Amniotic stem cell (primary cell): ENCODE measurements around the gene MEMO1.
"Not testable (repeated sequence)": the region's sequence is repeated elsewhere in the genome, so short reads cannot be mapped to it uniquely, and the experiment has no call there.

ENCODE experiments used
- DNase-seq: peaks from one replicate; lab custom pipeline; 2025; lab: John Stamatoyannopoulos, UW

The MEMO1 gene

GRCh38 chr2:31957354-31958139 lies 53.3 kb downstream of the MEMO1 start:
- no peak for DNase-seq

- DNase-seq: not testable (repeated sequence)
Observed at GRCh38 chr2:31956934-31957333, 53.9 kb downstream of the MEMO1 start.

- no peak for DNase-seq
Observed at GRCh38 chr2:31956312-31956711, 54.5 kb downstream of the MEMO1 start.

GRCh38 chr2:31953095-31953494 lies 57.7 kb downstream of the MEMO1 start:
- not testable (repeated sequence) for DNase-seq

GRCh38 chr2:31950946-31951562 lies 59.8 kb downstream of the MEMO1 start:
- DNase-seq: no peak

- DNase-seq: no peak
Observed at GRCh38 chr2:31947871-31948270, 62.9 kb downstream of the MEMO1 start.

- DNase-seq: no peak
Observed at GRCh38 chr2:31946838-31947237, 64.0 kb downstream of the MEMO1 start.

GRCh38 chr2:31945572-31945935 lies 65.3 kb downstream of the MEMO1 start:
- DNase-seq: no peak

GRCh38 chr2:31944828-31945571 lies 65.8 kb downstream of the MEMO1 start:
- no peak for DNase-seq

GRCh38 chr2:31943636-31944225 lies 67.1 kb downstream of the MEMO1 start:
- DNase-seq: no peak

- no peak for DNase-seq
Observed at GRCh38 chr2:31940920-31941319, 69.9 kb downstream of the MEMO1 start.

GRCh38 chr2:31937741-31938140 lies 73.1 kb downstream of the MEMO1 start:
- peak; percentile 2 for DNase-seq

- DNase-seq: no peak
Observed at GRCh38 chr2:31935370-31935769, 75.4 kb downstream of the MEMO1 start.

- no peak for DNase-seq
Observed at GRCh38 chr2:31933066-31933465, 77.7 kb downstream of the MEMO1 start.

GRCh38 chr2:31932589-31932988 lies 78.2 kb downstream of the MEMO1 start:
- DNase-seq: no peak

GRCh38 chr2:31931916-31932315 lies 78.9 kb downstream of the MEMO1 start:
- DNase-seq: no peak

- DNase-seq: no peak
Observed at GRCh38 chr2:31925517-31925916, 85.3 kb downstream of the MEMO1 start.

- DNase-seq: no peak
Observed at GRCh38 chr2:31923662-31924061, 87.1 kb downstream of the MEMO1 start.

- DNase-seq: no peak
Observed at GRCh38 chr2:31922542-31923408, 88.0 kb downstream of the MEMO1 start.

- DNase-seq: no peak
Observed at GRCh38 chr2:31920962-31921361, 89.8 kb downstream of the MEMO1 start.

GRCh38 chr2:31919499-31919898 lies 91.3 kb downstream of the MEMO1 start:
- DNase-seq: no peak

GRCh38 chr2:31909661-31910060 lies 101.1 kb downstream of the MEMO1 start:
- DNase-seq: no peak
